IPS-11a (cell line): ENCODE data around the gene ACSS3.

Experiments
- H3K4me3 ChIP-seq: one replicate; pipeline ENCODE4 v1.5.1; 2013; ENCODE audit warnings: low read depth, low read length, control low read depth

The ACSS3 gene

GRCh38 chr12:81288651-81289050 lies 210.8 kb downstream of the ACSS3 start:
- H3K4me3 ChIP-seq = no peak overlapping the region

- no peak overlapping the region for H3K4me3 ChIP-seq
Observed at GRCh38 chr12:81294325-81295190, 216.7 kb downstream of the ACSS3 start.

GRCh38 chr12:81295251-81295650 lies 217.4 kb downstream of the ACSS3 start:
- no peak overlapping the region for H3K4me3 ChIP-seq

GRCh38 chr12:81296556-81297305 lies 218.9 kb downstream of the ACSS3 start:
- H3K4me3 ChIP-seq = no peak overlapping the region

DNA sequence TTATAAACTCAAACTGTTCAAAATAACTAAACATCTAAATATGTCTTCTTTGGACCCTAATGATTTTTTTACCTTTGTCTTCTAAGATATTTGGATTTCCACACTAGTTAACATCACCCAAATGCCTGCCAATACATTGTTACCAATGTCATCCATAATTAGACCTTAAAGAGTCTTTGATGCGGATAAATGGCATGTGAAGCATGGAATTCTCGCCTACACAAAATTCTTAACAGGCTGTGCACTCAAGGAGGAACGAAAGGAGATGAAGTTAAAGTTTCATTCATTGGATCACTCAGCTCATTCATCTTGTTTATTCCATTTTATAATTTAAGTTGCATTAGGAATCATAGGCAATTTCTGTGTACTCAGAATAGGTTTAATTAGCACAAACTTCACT lies 219.7 kb downstream of the ACSS3 start:
- no peak overlapping the region for H3K4me3 ChIP-seq

DNA sequence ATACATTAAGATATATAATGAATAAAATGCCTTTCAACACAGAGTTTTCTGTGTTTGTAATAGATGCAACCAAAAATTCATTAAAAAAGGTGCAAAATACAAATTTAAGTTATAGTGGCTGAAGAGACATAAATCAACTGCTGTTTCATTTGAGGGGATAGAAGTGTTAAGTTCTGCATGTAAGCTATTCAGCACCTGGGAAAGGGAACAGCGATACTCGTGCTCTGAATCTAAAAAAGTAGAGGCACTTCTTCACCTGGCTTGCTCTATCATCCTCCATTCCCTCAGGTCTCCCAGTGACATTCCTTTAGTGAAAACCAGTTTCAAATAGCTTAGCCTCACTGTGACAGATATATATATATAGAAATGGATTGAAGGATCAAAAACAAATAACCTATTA lies 222.6 kb downstream of the ACSS3 start:
- no peak overlapping the region for H3K4me3 ChIP-seq

DNA sequence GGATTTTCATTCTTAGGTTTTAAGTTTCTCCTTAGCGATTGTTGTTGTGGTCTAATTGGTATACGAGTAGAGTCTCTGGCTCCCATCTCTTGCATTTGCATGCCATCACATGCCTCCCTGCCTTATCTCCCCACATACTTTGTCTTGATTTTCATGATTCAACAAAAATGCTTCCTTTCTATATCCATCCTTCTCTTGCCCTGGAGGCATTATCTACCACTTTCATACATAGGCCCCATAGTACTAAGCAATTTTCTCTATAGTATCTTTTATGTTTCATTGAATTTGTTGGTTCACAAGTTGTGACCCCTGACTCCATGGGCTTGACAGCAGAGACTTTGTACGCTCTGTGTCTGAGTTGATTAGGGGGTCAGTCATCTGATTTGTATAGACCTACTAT lies 226.1 kb downstream of the ACSS3 start:
- H3K4me3 ChIP-seq = no peak overlapping the region
